Liver (tissue), 9 donors: ENCODE results near the gene COL6A3. TPM values are rescaled to one million over a fixed set of nuclear protein-coding genes. Genes with fewer than 3 reads are reported as not detected.

ENCODE experiments used
- DNase-seq: peaks from one replicate; pipeline ENCODE4 v3.0.0-alpha.2; 2017; ENCODE audit warnings: low spot score
- H3K27ac ChIP-seq, 2 donors: one replicate each; pipeline ENCODE4 v1.7.0; 2013; ENCODE audit warnings: inconsistent platforms in 2 of 2, low read length in 2 of 2, control low read depth in 1 of 2, low read depth in 1 of 2, mild to moderate bottlenecking in 1 of 2
- H3K27me3 ChIP-seq, 4 donors: one replicate each; pipeline versions ENCODE4 v1.6.1 to v1.7.0; 2013; ENCODE audit warnings: low read length in 3 of 4, inconsistent platforms in 1 of 4, mild to moderate bottlenecking in 1 of 4, moderate library complexity in 1 of 4; ENCODE audit not compliant: control insufficient read depth in 4 of 4, insufficient read depth in 4 of 4
- H3K36me3 ChIP-seq, 4 donors: one replicate each; pipeline versions ENCODE4 v1.6.1 to v1.7.0; 2013; ENCODE audit warnings: low read length in 3 of 4, mild to moderate bottlenecking in 3 of 4, low read depth in 1 of 4, moderate library complexity in 1 of 4; ENCODE audit not compliant: control insufficient read depth in 4 of 4, insufficient read depth in 3 of 4
- H3K4me1 ChIP-seq, 4 donors: one replicate each; pipeline versions ENCODE4 v1.6.1 to v1.7.0; 2013; ENCODE audit warnings: low read length in 3 of 4, mild to moderate bottlenecking in 3 of 4, moderate library complexity in 1 of 4; ENCODE audit not compliant: control insufficient read depth in 4 of 4, insufficient read depth in 4 of 4
- H3K4me3 ChIP-seq, 3 donors: one replicate each; pipeline versions ENCODE4 v1.6.1 to v1.7.0; 2013; ENCODE audit warnings: low read length in 3 of 3, control low read depth in 1 of 3, low read depth in 1 of 3, mild to moderate bottlenecking in 1 of 3
- H3K9ac ChIP-seq, 2 donors: one replicate each; pipeline ENCODE4 v1.7.0; 2013; ENCODE audit warnings: low read length in 2 of 2, mild to moderate bottlenecking in 2 of 2, moderate library complexity in 2 of 2, control low read depth in 1 of 2, low read depth in 1 of 2
- H3K9me3 ChIP-seq, 4 donors: one replicate each; pipeline versions ENCODE4 v1.6.1 to v1.7.0; 2013; ENCODE audit warnings: low read length in 3 of 4; ENCODE audit not compliant: control insufficient read depth in 4 of 4
- ATF3 ChIP-seq: IDR thresholded peaks from 2 replicates; pipeline ENCODE4 v1.6.1; 2016; ENCODE audit warnings: antibody characterized with exemption
- CTCF ChIP-seq: fragments of 150-350 bp; IDR thresholded peaks from 2 replicates; pipeline ENCODE4 v1.5.1; 2017; ENCODE audit warnings: improper control_type of control experiment, low read depth, low read length; ENCODE audit not compliant: missing input control
- EGR1 ChIP-seq, 2 donors: IDR thresholded peaks; 2 replicates each; pipeline ENCODE4 v1.6.1; 2016 to 2018; ENCODE audit warnings: antibody characterized with exemption in 2 of 2, low read depth in 2 of 2
- FOXA1 ChIP-seq: IDR thresholded peaks from 2 replicates; pipeline ENCODE4 v1.6.1; 2016; ENCODE audit warnings: antibody characterized with exemption
- FOXA2 ChIP-seq: IDR thresholded peaks from 2 replicates; pipeline ENCODE4 v1.6.1; 2016; ENCODE audit warnings: antibody characterized with exemption
- GABPA ChIP-seq, 2 donors: IDR thresholded peaks in 1 of 2; conservative IDR thresholded peaks in 1 of 2; 2 replicates each; pipeline ENCODE4 v1.6.1; 2016; ENCODE audit warnings: antibody characterized with exemption in 2 of 2, mild to moderate bottlenecking in 1 of 2, moderate library complexity in 1 of 2
- HNF4A ChIP-seq, 2 donors: conservative IDR thresholded peaks; 2 replicates each; pipeline ENCODE4 v1.6.1; 2016; ENCODE audit warnings: antibody characterized with exemption in 2 of 2, mild to moderate bottlenecking in 2 of 2
- HNF4G ChIP-seq: IDR thresholded peaks from 2 replicates; pipeline ENCODE4 v1.6.1; 2016; ENCODE audit warnings: antibody characterized with exemption
- JUND ChIP-seq, 2 donors: IDR thresholded peaks; 2 replicates each; pipeline ENCODE4 v1.6.1; 2016; ENCODE audit warnings: antibody characterized with exemption in 2 of 2
- MAX ChIP-seq: IDR thresholded peaks from 2 replicates; pipeline ENCODE4 v1.6.1; 2016; ENCODE audit warnings: antibody characterized with exemption
- NR2F2 ChIP-seq: IDR thresholded peaks from 2 replicates; pipeline ENCODE4 v1.6.1; 2016; ENCODE audit warnings: antibody characterized with exemption
- RAD21 ChIP-seq, 2 donors: IDR thresholded peaks; 2 replicates each; pipeline ENCODE4 v1.6.1; 2016; ENCODE audit warnings: antibody characterized with exemption in 2 of 2, mild to moderate bottlenecking in 2 of 2
- REST ChIP-seq: IDR thresholded peaks from 2 replicates; pipeline ENCODE4 v1.6.1; 2016; ENCODE audit warnings: antibody characterized with exemption, mild to moderate bottlenecking
- RXRA ChIP-seq, 2 donors: IDR thresholded peaks; 2 replicates each; pipeline ENCODE4 v1.6.1; 2017 to 2018; ENCODE audit warnings: antibody characterized with exemption in 2 of 2, mild to moderate bottlenecking in 1 of 2
- SP1 ChIP-seq: IDR thresholded peaks from 2 replicates; pipeline ENCODE4 v1.6.1; 2018; ENCODE audit warnings: antibody characterized with exemption, mild to moderate bottlenecking
- TAF1 ChIP-seq: conservative IDR thresholded peaks from 2 replicates; pipeline ENCODE4 v1.6.1; 2016; ENCODE audit warnings: antibody characterized with exemption, mild to moderate bottlenecking
- YY1 ChIP-seq: IDR thresholded peaks from 2 replicates; pipeline ENCODE4 v1.6.1; 2016; ENCODE audit warnings: antibody characterized with exemption, mild to moderate bottlenecking
- WGBS: extraction: QIAGEN DNeasy Blood & Tissue Kit; methylation state at CpG from one replicate; pipeline ENCODE4 v1.1.7; 2013; 5-methylcytosine and 5-hydroxymethylcytosine counted together
- polyA plus RNA-seq, 2 donors: library from polyadenylated mRNA; stranded (reverse) in 1 of 2; unstranded in 1 of 2; fragments of 200-250 nt in 1 of 2; fragments of >200 nt in 1 of 2; fragmentation: Nextera tagmentation in 1 of 2; extraction: Ambion mirVana in 1 of 2; gene quantifications; one replicate each; pipeline versions ENCODE4 v1.2.1 to v1.2.3, GENCODE V29; 2013 to 2015
- total RNA-seq, 2 donors: library from RNA; depleted of rRNA; stranded (reverse); fragments of >200 nt; gene quantifications; one replicate each; pipeline ENCODE4 v1.2.3, GENCODE V29; 2014
- TF ChIP-seq, protein P1 (sequence below): IDR thresholded peaks from 2 replicates; pipeline ENCODE4 v1.6.1; 2016; ENCODE audit warnings: antibody characterized with exemption
- donor health status: healthy.
- donor health status: healthy.
- donor health status: healthy.
- donor health status: healthy.
- donor health status: healthy.

Gene COL6A3
- total and polyA plus RNA-seq, 4 donors: 1.7 to 28.7 (median 17.5) TPM

DNA sequence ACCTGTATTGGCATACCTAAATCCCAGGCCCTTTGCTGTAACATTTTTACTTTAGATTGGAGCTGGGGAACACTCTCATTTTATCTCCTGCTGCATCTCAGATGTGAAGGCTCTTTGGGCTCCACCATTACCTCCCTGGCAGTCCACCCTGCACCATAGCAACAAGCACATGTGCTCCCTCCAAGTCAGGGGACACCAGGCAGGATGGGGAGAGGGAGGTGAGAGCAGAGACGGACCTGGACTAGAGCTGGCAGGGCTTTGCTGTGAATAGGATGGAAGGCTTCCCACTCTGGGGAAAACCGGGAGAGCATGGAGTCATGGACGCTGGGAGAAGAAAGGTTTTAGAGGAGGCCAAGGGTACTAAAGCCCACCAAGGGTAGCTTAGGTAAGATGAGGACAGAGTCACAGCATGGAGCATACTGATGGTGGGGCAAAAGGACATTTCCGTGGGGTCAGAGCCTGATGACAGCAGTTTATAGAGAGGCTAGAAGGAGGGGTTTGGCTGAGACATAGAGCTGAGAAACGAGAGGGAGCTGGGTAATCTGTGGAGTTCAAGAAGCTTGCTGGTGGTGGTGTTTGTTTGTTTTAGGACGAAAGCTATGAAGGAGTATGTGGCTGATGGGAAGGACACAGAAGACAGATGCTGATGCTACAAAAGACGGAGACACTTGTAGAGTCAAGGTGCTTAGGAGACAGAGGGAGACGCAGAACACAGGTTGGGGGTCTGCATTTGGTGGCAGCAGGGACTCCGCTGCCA, 134.8 kb downstream of the COL6A3 start:
- peaks cover 0 to 9% (median 0%) of the 10 kb centered on the region in 4 donors for H3K27me3 ChIP-seq
- WGBS: 75% methylated on average over 9 of the region's 9 CpGs
- no peak overlapping the region for H3K9ac ChIP-seq
- TF ChIP-seq MAX: no peak
- TF ChIP-seq SP1: no peak
- TF ChIP-seq ATF3: no peak
- no peak for TF ChIP-seq TAF1
- no peak for TF ChIP-seq HNF4G
- TF ChIP-seq CTCF: no peak
- no peak for TF ChIP-seq NR2F2
- TF ChIP-seq GABPA (IDR thresholded peaks at IDR 0.05 in 1 of 2, conservative IDR thresholded peaks at IDR 0.05 in 1 of 2): no peak
- TF ChIP-seq REST: no peak
- TF ChIP-seq HNF4A (conservative IDR thresholded peaks at IDR 0.05): no peak
- TF ChIP-seq JUND (IDR thresholded peaks at IDR 0.05): no peak
- TF ChIP-seq FOXA2: no peak
- no peak for TF ChIP-seq FOXA1
- TF ChIP-seq, protein P1, sequence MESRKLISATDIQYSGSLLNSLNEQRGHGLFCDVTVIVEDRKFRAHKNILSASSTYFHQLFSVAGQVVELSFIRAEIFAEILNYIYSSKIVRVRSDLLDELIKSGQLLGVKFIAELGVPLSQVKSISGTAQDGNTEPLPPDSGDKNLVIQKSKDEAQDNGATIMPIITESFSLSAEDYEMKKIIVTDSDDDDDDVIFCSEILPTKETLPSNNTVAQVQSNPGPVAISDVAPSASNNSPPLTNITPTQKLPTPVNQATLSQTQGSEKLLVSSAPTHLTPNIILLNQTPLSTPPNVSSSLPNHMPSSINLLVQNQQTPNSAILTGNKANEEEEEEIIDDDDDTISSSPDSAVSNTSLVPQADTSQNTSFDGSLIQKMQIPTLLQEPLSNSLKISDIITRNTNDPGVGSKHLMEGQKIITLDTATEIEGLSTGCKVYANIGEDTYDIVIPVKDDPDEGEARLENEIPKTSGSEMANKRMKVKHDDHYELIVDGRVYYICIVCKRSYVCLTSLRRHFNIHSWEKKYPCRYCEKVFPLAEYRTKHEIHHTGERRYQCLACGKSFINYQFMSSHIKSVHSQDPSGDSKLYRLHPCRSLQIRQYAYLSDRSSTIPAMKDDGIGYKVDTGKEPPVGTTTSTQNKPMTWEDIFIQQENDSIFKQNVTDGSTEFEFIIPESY: no peak
- TF ChIP-seq RXRA (IDR thresholded peaks at IDR 0.05): no peak
- no peak for TF ChIP-seq YY1
- no peak for TF ChIP-seq EGR1 (IDR thresholded peaks at IDR 0.05; ENCODE audit: low read depth in 2 of 2)
- TF ChIP-seq RAD21 (IDR thresholded peaks at IDR 0.05): no peak
- no peak overlapping the region for H3K27ac ChIP-seq
- no peaks in the 10 kb centered on the region for H3K4me1 ChIP-seq
- no peak for DNase-seq
- no peaks in the 10 kb centered on the region for H3K9me3 ChIP-seq
- H3K36me3 ChIP-seq: no peaks in the 10 kb centered on the region
- H3K4me3 ChIP-seq: no peak overlapping the region
